GM19328 (cell line): Measurements from ENCODE around the gene SELENOS.
"Not testable (repeated sequence)": the region's sequence is repeated elsewhere in the genome, so short reads cannot be mapped to it uniquely, and the experiment has no call there.

Experiments
- ATAC-seq: cut with Tn5 transposase; IDR thresholded peaks from one replicate; pipeline ENCODE4 v1.9.1; 2021; ENCODE audit warnings: mild to moderate bottlenecking, moderate library complexity; ENCODE audit not compliant: unreplicated experiment

SELENOS gene

DNA sequence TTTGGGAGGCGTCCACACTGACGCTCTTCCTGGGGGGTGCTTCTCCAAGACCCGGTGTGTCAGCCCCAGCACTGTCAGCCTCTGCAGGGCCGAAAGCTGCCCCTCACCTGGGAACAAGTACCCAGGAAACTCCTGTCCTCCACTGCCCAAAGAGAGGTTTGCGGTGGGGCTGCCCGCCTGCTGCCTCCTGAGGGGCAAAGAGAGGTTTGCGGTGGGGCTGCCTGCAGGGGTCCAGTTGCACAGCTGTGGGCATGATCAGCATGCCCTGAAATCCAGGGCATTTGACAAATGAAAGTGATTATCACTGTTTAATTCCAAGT, 32.8 kb upstream of the SELENOS start:
- no peak for ATAC-seq

DNA sequence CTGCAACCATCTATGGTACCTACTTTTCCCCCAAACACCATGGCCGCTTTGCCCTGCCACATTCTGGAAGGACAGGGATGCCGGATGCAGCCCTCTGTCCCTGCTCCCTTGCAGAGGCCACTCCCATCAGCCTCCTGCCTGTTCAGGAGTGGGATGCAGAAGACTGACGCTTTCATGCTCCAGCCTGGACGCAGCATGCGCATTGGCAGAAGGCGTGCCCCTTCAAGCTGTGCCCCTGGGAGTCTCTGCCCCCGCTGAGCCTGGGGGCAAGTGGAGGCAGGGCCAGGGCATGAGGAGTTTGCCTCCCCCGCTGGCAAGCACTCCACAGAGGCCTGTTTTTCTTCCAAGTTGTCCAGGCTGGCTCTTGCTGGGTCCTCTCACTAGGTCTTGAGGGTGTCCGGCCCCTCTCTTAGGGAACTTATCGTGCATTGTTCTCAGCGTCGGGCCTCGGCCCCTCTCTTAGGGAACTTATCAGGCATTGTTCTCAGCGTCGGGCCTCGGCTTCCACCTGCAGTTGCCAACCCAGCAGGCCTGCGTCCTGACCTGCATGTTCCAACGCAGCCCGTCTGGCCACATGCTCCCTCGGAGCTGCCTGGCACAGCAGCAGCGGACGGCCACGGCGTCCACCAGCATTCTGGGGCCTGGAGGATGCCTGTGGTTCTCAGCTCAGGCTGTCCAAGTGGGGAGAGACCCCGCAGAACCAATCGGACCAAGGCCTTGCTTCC, 32.3 kb upstream of the SELENOS start:
- no peak for ATAC-seq

DNA sequence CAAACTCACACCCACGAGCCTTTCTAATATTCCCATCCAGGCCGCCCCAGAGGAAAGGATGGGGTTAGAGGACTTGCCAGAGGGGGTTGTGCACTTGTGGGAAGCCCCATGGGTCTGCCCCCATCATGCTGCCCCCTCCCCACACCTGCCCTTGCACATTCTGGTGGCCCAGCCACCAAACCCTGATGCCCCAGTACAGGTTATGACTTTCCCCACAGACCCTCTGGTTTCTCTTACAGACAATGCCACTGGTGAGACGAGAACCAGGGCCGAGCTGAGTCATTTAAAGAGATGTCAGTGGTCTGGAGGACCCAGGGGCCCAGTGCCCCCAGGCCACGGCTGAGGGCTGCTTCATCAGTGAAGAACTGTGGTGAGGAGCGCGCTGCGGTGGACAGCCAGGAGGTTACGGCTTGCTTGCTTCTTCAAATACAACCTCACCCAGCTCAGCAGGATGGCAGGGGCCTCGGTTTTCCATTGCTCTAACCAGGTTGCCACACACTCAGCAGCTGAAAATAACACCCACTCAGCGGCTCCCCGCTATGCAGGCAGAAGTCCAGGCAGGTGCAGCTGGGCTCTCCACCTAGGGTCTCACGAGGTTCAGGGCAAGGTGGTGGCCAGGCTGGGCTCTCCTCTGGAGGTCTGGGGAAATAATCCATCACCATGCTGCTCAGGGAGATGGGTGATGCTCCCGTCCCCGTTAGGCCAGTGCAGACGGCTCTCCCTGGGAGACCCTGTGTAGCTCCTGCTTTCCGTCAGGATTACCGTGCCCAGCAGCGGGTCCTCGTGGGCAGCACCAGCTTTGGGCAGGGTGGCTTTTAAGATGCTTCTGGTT, 31.5 kb upstream of the SELENOS start:
- ATAC-seq = no peak

DNA sequence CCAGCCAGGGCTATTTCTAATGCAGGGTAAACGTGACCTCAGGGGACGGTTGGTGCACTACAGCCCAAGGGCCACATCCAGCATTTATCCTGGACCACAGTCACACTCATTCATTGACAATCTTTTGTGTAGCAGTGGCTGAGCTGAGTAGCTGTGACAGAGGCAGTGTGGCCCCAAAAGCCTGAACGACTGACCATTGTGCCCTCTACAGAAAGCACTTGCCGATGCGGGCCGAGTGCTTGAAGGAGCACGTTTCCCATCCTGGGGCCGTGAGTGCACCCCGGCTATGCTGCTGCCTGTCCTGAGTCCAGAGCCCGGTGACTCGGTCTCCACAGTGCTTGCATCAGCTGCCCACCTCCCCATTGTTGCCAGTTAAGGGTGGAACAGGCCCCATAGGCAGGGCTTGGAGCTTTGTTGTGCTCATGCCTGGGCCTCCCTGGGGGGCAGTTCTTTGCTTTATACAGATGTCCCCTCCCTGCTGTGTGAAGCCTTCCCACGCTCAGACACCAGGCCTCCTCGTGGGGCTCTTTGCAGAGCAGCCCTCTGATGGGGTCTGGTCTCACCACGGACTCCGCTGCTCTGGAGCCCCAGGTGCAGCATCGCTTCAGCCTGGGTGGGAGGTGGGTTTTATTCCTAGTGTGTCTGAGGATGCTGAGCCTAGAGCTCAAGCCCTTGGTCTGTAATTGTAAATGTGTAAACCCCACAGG, 30.8 kb upstream of the SELENOS start:
- ATAC-seq = no peak

DNA sequence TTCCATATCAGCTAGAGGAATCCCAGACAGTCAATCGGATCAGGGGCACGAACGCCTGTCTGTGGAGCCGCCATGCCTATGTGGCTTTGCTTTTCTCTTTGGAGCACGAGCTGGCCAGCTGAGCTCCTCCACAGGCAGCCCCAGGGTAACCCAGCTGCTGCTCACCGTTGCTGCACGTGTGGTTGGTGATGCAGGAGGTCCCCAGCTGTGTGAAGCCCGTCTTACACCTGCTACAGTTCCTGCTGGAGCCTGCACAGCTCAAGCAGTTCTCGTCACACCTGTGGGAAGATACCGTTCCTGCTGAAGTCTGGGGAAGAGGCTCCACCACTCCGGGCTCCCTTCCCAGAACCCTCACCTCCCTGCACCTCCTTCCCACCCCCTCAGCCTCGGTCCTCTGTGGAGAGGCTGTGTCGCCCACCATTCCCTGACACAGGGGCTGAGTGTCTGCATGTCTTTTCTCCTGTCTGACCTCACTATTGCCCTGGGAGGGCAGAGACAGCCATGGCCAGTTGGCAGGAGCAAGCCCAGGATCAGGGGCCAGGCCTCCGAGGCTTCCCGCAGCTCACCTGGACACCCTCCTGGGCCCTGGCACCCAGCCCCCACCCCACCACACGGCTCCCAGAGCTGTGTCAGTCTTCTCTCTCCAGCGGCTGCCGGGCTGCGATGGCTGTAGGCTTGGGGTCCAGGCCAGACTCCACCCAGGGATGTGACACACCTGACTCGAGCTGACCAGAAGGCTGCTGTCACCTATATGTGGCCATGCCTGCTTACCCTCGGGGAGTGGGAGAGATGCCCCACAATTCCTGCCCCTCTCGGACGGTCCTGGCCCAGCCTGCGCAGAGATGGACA, 30.0 kb upstream of the SELENOS start:
- ATAC-seq = no peak

DNA sequence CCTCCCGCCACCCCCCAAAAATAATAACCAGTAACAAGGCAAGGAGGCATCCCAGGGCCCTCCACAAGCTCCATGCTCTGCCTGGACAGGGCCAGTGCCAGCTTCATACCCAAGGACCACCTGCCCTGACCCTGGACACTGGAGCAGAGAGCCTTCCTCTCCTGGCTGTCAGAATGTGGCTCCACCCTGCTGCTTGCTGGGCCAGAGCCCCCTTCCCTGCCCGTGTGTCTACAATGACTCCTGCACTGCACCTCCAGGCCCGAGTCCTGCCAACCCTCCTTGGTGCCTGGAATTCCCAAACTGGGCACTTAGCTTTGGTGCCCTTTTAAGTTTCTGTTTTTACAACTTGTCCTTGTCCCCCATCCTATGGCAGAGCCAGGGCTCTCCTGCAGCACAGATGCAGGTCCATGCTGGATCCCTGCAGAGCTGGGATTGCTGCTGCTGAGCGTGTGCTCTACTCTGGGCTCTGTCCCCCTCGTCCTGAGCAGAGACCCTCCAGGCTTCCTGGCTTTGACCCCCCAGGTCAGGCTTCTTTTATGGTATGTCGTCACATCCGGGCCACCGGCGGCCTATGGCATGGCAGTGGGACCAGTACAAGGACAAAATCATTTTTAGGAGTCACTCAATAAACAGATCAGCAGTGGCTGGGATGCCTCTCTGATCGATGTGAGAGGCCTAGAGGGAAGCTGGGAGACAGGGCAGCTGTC, 29.2 kb upstream of the SELENOS start:
- ATAC-seq = no peak

DNA sequence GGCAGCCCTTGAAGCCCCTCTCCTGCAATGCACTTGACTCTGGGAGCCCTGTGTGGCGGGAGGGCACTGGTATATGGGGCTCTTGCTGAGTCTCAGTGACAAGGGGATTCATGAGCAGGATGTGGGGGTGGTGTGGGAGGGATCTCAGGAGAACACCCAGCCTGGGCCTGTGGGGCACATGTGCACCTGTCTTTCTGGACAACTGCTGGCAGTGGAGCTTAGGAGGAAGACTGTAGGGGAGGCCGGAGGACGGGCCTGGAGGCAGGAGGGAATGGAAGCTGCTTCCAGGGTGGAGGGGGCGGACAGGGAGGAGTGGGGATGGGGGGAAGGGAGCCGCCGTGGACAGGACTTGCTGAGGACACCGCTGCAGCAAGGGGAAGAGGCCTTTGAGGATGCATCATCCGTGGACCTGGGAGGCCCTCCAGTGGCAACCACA, 28.6 kb upstream of the SELENOS start:
- ATAC-seq = no peak

DNA sequence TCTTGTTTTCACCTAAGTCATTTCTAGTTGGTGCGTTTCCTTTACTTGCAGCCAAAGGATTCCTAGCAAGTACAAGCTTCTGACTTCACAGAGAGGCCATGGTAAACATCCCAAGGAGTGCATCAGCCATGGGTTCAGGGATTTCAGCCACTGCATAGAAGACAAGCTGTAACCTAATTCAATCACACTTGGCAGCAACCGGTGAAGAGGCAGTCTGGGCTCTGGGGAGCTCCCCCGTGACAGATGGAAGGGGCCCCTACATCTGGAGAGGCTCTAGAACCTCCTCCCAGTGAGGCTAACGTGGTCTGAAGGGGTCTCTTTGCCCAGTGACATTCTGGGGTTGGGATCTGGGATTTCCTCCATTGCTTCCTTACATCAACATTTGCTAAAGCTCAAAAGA, 26.1 kb upstream of the SELENOS start:
- no peak for ATAC-seq

DNA sequence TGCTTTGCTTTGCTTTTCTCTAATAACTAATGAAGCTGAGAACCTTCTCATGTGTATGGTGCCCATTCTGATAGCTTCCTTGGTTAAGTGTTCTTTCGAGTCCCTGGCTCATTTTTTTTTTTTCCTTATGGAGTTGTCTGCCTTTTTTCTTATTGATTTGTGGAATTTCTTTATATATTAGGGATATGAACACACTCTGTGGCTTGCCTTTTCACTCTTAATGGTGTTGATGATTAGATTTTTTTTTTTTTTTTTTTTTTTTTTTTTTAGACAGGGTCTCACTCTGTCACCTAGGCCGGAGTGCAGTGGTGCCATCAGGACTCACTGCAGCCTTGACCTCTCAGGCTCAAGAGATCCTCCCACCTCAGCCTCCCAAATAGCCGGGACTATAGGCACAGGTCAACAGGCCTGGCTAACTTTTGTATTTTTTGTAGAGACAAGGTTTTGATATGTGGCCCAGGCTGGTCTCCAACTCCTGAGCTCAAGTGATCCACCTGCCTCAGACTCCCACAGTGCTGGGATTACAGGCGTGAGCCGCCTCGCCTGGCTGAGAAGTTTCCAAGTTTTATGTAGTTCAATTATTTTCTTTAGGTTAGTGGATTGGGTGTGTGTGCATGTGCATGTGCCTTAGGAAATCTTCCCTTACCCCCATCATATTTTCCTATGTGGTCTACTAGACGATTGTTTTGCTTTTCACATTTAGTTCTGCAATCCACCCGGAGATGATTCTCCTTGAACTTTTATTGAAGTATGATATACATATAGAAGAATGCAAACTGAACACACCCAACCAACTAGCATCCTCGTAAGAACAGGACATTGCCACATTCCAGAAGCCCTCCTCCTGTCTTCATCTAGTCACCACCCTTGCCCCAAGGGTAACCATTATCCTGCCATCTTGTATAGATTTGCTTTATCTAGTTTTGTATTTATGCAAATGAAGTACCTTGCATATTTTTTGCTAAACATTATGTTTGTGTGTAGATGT, 19.4 kb upstream of the SELENOS start:
- ATAC-seq = no peak

DNA sequence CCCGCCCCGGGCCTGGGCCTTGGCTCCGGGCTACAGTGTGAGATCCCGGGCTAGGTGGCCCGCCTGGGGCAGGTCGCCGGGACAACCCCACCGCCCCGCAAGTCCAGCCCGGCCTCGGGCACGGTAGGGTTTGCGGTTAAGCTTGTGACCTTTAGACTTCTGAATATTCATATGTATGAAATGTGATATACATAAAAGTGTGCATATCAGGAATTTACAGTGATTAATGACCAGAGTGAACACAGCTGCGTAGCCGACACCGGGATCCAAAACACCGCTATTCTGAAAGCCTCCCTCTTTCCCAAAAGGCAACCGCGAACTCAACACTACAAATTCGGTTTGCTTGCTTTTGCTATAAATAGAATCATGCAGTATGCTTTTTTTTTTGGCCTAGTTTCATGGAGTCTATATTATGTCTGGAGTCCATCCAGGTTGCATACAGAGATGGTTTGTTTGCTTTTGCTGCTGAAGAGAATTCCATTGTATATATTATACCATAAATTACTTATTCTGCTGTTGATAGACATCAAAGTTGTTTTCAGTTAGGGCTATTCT, 18.4 kb upstream of the SELENOS start:
- ATAC-seq = no peak

DNA sequence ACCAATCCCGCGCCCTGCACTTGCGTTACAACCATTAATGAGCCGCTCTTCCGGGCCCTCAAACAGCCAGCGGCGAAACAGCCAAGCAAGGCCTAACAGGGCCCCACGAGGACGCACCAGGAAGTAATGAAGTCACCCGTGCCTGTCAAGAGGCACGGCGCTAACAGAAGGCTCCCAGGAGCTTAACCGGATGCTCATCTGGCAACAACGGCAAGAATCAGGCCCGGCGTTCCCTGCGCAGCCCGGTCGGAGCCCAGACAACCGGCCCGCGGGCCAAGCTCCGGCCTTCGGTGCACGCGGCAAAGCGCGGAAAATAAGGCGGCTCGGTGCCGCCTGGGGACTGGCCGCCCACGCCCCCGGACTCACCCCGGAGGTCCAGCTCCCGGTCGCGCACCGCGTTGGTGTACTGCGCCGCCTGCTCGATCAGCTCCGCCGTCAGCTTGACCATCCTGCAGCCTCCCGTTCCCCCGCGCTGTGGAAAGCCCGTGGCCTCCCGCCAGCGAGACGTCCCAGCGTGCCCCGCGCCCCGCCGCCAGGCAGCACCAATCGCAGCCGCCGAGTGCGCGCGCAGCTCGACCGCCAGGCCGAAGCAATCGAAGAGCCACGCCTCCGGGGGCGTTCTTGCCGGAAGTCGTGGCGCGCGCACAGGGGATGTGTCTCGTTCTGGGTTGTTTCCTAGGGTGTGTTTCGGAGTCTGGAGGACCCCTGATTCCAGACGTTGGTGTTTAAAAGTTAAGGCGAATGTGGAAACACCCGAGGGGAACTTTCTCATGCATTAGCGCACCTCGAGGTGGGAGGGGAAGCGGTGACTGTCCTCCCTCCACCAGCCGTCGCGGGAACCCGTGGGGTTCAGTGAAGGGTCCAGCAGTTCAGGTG, 17.7 kb upstream of the SELENOS start, which contains the start of gene SNRPA1:
Gene SNRPA1 (minus strand): TSS at position 518 of the 876 bp plus-strand sequence. CDS start 70 bp downstream, at position 448.
- ATAC-seq = peak; percentile 72

DNA sequence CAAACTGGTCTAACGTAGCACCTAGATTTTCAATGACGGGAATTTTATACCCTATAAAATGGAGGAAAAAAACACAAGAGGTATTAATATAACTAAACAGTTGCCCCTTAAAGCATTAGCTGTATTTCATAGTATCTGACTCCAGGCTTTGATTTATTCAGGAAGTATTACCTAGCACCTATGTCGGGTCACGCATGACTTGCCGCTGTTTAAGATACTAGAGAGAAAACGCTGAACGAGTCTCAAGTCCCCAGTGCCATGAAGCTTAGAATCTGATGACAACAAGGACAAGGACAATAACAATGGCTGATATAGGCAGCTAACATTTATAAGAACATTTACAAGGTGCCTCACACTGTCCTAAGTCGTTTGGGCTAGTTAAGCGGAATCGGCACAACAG, 15.8 kb upstream of the SELENOS start:
- no peak for ATAC-seq

DNA sequence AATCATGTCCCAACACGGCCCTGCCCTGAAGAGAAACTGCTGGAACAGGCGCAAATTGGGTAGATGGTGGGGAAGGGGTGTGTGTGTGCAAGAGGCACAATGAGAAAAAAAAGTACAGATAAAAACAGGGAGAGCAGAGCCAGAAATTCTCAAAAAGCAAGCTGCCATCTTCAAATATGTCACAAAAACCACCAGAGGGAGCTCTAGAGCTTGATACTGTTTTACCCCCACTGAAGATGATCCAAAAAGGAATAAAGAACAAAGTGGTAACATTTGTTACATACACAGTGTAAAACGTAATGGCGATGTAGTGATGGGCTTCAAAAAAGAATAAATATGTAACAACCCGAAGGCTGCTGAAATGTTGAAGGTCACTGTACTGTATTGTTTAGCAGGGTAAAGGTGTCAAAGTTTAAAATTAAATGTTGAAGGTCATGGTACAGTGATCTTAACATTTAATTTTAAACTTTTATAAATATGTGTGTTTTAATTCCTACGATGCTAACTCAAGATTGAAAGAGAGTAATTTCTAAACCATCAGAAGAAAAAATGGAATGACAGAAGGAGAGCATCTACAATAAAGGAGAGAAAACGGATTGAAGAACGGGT, 11.7 kb upstream of the SELENOS start:
- no peak for ATAC-seq

DNA sequence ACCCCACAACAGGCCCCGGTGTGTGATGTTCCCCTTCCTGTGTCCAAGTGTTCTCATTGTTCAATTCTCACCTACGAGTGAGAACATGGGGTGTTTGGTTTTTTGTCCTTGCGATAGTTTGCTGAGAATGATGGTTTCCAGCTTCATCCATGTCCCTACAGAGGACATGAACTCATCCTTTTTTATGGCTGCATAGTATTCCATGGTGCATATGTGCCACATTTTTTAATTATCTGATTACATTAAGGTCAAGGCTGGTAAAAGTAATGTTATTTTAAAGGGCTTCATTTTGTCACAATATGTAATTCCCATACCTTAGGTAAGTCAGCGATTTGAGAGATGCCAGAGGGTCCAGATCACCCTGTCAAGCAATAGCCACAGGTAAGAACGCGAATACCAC, 10.1 kb upstream of the SELENOS start:
- not testable (repeated sequence) for ATAC-seq

DNA sequence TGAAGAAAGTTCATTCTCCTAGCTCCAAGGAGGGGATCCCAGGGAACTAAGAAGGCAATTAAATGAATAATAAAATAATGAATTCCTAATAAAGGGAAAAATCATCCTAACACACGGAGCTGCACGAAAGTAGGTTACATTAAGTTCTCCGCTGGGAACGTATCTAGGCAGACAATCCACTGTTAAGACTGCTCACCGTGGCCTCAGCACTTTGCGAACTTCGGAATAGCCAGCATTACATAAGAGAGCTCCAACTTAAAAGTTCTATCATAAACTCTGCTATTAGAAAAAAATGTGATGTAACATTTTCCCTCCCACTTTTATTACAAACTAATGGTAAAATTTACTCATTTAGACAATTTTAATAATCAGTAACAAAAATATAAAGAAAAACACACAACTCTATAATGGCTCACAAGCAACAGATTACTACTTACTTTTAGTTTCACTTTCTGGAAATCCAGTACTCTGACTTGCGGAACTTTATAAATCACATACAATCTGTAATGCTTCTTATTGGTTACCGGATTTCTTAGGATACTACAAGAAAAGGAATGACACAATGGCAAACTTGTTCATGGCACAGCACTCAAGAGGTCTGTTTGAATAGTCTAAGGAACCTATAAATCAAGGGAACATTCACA, 9.3 kb upstream of the SELENOS start:
- ATAC-seq = no peak

DNA sequence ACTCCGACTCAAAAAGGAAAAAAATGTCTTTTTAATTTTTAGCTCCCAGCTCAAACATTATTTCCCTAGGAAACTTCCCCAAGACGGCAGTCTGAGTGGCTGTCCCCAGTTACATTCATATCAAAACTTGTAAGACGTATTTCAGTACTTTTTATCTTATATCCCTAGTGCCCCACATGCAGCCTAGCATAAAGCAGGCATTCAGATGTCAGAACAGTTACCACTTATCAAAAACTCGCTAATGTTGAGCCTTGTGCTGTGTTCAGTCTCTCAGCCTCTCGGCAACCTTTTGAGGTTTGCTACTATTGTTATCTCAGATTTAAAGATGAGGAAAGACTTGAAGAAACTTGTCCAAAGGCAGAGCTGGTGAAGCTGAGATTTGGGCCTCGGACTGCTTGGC, 6.6 kb upstream of the SELENOS start:
- ATAC-seq = no peak

DNA sequence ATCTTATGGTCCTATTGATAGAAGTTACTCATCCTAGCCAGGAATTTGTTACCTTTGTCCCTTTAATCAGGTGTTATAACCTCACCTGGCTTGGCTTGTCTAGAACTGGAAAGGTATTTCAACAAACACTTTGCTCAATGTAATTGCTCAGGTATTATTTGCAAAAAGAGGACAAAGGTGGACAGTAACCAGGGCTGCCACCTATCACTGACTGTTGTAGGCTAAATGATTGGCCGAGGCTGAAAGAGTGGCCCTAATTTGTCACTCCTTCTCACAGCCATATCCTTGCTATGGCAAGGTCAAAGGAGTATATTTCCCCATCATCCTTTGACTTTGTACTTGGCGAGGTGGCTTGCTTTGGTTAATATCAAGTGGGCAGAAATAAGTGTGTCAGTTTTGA, 2.7 kb upstream of the SELENOS start:
- no peak for ATAC-seq
